Lower lobe of right lung (tissue), 2 donors: Measurements from ENCODE around the gene ANK3. TPM values are rescaled to one million over a fixed set of nuclear protein-coding genes. Genes with fewer than 3 reads are reported as not detected.
A peak's percentile ranks its signal among the peaks of the same experiment; 100 is the strongest.

Source experiments
- ATAC-seq, 2 donors: fragments of 200-7000 bp; cut with Tn5 transposase; one replicate each; pipeline ENCODE4 v1.9.1; 2020 to 2022; ENCODE audit warnings: mild to moderate bottlenecking in 2 of 2, moderate library complexity in 2 of 2
- DNase-seq: peaks from one replicate; pipeline ENCODE4 v3.0.0-alpha.2; 2020
- H3K27ac ChIP-seq: fragments of 200-600 bp; one replicate; pipeline ENCODE4 v1.8.0; 2022
- H3K27me3 ChIP-seq: fragments of 200-600 bp; one replicate; pipeline ENCODE4 v1.8.0; 2022; ENCODE audit warnings: low read depth
- H3K36me3 ChIP-seq: fragments of 200-600 bp; one replicate; pipeline ENCODE4 v1.8.0; 2022; ENCODE audit warnings: mild to moderate bottlenecking
- H3K4me1 ChIP-seq: fragments of 200-600 bp; one replicate; pipeline ENCODE4 v1.8.0; 2022
- H3K4me3 ChIP-seq: fragments of 200-600 bp; one replicate; pipeline ENCODE4 v1.8.0; 2022; ENCODE audit warnings: mild to moderate bottlenecking
- H3K9me3 ChIP-seq: fragments of 200-600 bp; one replicate; pipeline ENCODE4 v1.8.0; 2022
- CTCF ChIP-seq: fragments of 200-600 bp; IDR thresholded peaks from one replicate; pipeline ENCODE4 v1.8.0; 2022; ENCODE audit warnings: antibody characterized with exemption, mild to moderate bottlenecking
- intact Hi-C: fragments of 100-400 bp; cut with DNase I; formaldehyde crosslinking; loops from one replicate; pipeline ENCODE4 v1.11.0; 2022
- total RNA-seq: library from RNA; stranded (reverse); fragmentation: NEBNext Ultra II Directional; extraction: Animal tissue kit (Norgen Biotek cat#: 25700); gene quantifications from one replicate; pipeline ENCODE4 v1.2.1, GENCODE V29; 2021
- donor health status: DM: no; HTN: yes; CAD: no; lungs with severe emphysema.

Gene ANK3
- total RNA-seq, 1 donor from 2014 or later, result 75.9 TPM

GRCh38 chr10:60387531-60387930 lies 2.1 kb downstream of the ANK3 start:
- Histone ChIP-seq H3K27ac (no peak overlapping the region), H3K4me3 (no peak overlapping the region), H3K4me1 (peaks cover 17% of the 10 kb centered on the region), H3K9me3 (no peaks in the 10 kb centered on the region), H3K27me3 (no peaks in the 10 kb centered on the region), H3K36me3 (no peaks in the 10 kb centered on the region)
- intact Hi-C loops, result no loop called here
- DNase-seq (no peak), ATAC-seq (no peak)
- no peak for TF ChIP-seq CTCF

- Histone ChIP-seq H3K4me1 (peaks cover 17% of the 10 kb centered on the region), H3K36me3 (no peaks in the 10 kb centered on the region), H3K27me3 (no peaks in the 10 kb centered on the region), H3K4me3 (no peak overlapping the region), H3K9me3 (no peaks in the 10 kb centered on the region), H3K27ac (no peak overlapping the region)
- DNase-seq (no peak), ATAC-seq (no peak)
- no peak for TF ChIP-seq CTCF
- intact Hi-C loops, result no loop called here
Measured at GRCh38 chr10:60385399-60385738, 4.3 kb downstream of the ANK3 start.

GRCh38 chr10:60384708-60385398 lies 4.8 kb downstream of the ANK3 start:
- H3K27ac ChIP-seq, result no peak overlapping the region
- peak; percentile 70 to 73 for ATAC-seq
- DNase-seq, result no peak
- intact Hi-C loops, result no loop called here
- TF ChIP-seq CTCF, result no peak
- peaks cover 17% of the 10 kb centered on the region for H3K4me1 ChIP-seq
- no peak overlapping the region for H3K4me3 ChIP-seq
- H3K9me3 ChIP-seq, result no peaks in the 10 kb centered on the region
- no peaks in the 10 kb centered on the region for H3K36me3 ChIP-seq
- no peaks in the 10 kb centered on the region for H3K27me3 ChIP-seq

GRCh38 chr10:60384011-60384410 lies 5.7 kb downstream of the ANK3 start:
- no peaks in the 10 kb centered on the region for H3K36me3 ChIP-seq
- H3K9me3 ChIP-seq, result no peaks in the 10 kb centered on the region
- H3K27me3 ChIP-seq, result no peaks in the 10 kb centered on the region
- TF ChIP-seq CTCF, result no peak
- H3K27ac ChIP-seq, result no peak overlapping the region
- peaks cover 12% of the 10 kb centered on the region for H3K4me1 ChIP-seq
- DNase-seq (no peak), ATAC-seq (no peak)
- H3K4me3 ChIP-seq, result no peak overlapping the region
- intact Hi-C loops, result no loop called here

GRCh38 chr10:60382946-60383681 lies 6.6 kb downstream of the ANK3 start:
- intact Hi-C loops, result no loop called here
- no peak for TF ChIP-seq CTCF
- peaks cover 6% of the 10 kb centered on the region for H3K4me1 ChIP-seq
- no peak for ATAC-seq
- H3K27me3 ChIP-seq, result no peaks in the 10 kb centered on the region
- DNase-seq, result no peak
- no peak overlapping the region for H3K27ac ChIP-seq
- H3K36me3 ChIP-seq, result no peaks in the 10 kb centered on the region
- H3K4me3 ChIP-seq, result no peak overlapping the region
- no peaks in the 10 kb centered on the region for H3K9me3 ChIP-seq
